HFFc6 (cell line): ENCODE measurements around the gene CLSTN2. TPM values are rescaled to one million over a fixed set of nuclear protein-coding genes. Genes with fewer than 3 reads are reported as not detected.

Source experiments
- DNase-seq: peaks from one replicate; pipeline ENCODE4 v3.0.0-alpha.2; 2018
- H3K27ac Mint-ChIP-seq: 2 replicates; pipeline ENCODE4 v1.8.0; 2020; ENCODE audit warnings: mild to moderate bottlenecking, mixed read lengths
- H3K27me3 Mint-ChIP-seq: 2 replicates; pipeline ENCODE4 v1.8.0; 2021; ENCODE audit warnings: mild to moderate bottlenecking, moderate library complexity, mixed read lengths; ENCODE audit not compliant: insufficient read depth
- H3K36me3 Mint-ChIP-seq: 2 replicates; pipeline ENCODE4 v1.8.0; 2021; ENCODE audit warnings: low read depth, mixed read lengths
- H3K4me1 Mint-ChIP-seq: 2 replicates; pipeline ENCODE4 v1.8.0; 2020; ENCODE audit warnings: low read depth, mixed read lengths
- H3K4me3 Mint-ChIP-seq: 2 replicates; pipeline ENCODE4 v1.8.0; 2020; ENCODE audit warnings: mild to moderate bottlenecking, moderate library complexity, mixed read lengths
- H3K9me3 Mint-ChIP-seq: 2 replicates; pipeline ENCODE4 v1.8.0; 2020; ENCODE audit warnings: mild to moderate bottlenecking, mixed read lengths
- CTCF ChIP-seq: fragments of 200-600 bp; sonication (generic); IDR thresholded peaks from 2 replicates; pipeline ENCODE4 v1.5.0; 2021; ENCODE audit warnings: antibody characterized with exemption, mild to moderate bottlenecking
- total RNA-seq, 6 experiments: library from RNA; stranded (reverse); fragmentation: NEBNext Ultra II Directional; extraction: Animal tissue kit (Norgen Biotek cat#: 25700); gene quantifications; 2 replicates in 1 of 6; 3 replicates in 5 of 6; pipeline ENCODE4 v1.2.3, GENCODE V29; 2021

Gene CLSTN2
- total RNA-seq, 6 experiments from 2014 or later, result 0.05 TPM; not detected in 5

- H3K36me3 Mint-ChIP-seq, result no peaks in the 10 kb centered on the region
- no peak for TF ChIP-seq CTCF
- no peaks in the 10 kb centered on the region for H3K27me3 Mint-ChIP-seq
- H3K27ac Mint-ChIP-seq, result no peak overlapping the region
- H3K9me3 Mint-ChIP-seq, result peaks cover 49% of the 10 kb centered on the region
- no peak for DNase-seq
- H3K4me1 Mint-ChIP-seq, result no peaks in the 10 kb centered on the region
- H3K4me3 Mint-ChIP-seq, result no peak overlapping the region
Observed at GRCh38 chr3:140617135-140617534, 682.1 kb downstream of the CLSTN2 start.

GRCh38 chr3:140626856-140627255, 691.9 kb downstream of the CLSTN2 start:
- Mint-ChIP-seq H3K4me1 (no peaks in the 10 kb centered on the region), H3K27me3 (no peaks in the 10 kb centered on the region), H3K27ac (no peak overlapping the region), H3K36me3 (no peaks in the 10 kb centered on the region), H3K4me3 (no peak overlapping the region), H3K9me3 (peaks cover 18% of the 10 kb centered on the region)
- DNase-seq, result no peak
- no peak for TF ChIP-seq CTCF
